Fibroblast of mammary gland (primary cell): ENCODE measurements around the gene QPRT.
"Not testable (repeated sequence)": the region's sequence is repeated elsewhere in the genome, so short reads cannot be mapped to it uniquely, and the experiment has no call there.

ENCODE experiments used
- DNase-seq: peaks from one replicate; pipeline ENCODE4 v3.0.0-alpha.2; 2010; ENCODE audit warnings: low read depth
- H3K4me3 ChIP-seq: 2 replicates; pipeline ENCODE4 v1.5.1; 2011; ENCODE audit warnings: low read depth, mild to moderate bottlenecking, low read length, moderate library complexity; ENCODE audit not compliant: control insufficient read depth
- CTCF ChIP-seq: conservative IDR thresholded peaks from 2 replicates; pipeline ENCODE4 v1.5.1; 2011; ENCODE audit warnings: low read depth, low read length, inconsistent platforms; ENCODE audit not compliant: control insufficient read depth, insufficient read depth

The QPRT gene

GRCh38 chr16:29653471-29653870 is 25.5 kb upstream of the QPRT start:
- DNase-seq: no peak
- no peak for TF ChIP-seq CTCF

GRCh38 chr16:29653890-29654289 is 25.1 kb upstream of the QPRT start:
- not testable (repeated sequence) for H3K4me3 ChIP-seq, DNase-seq

More at GRCh38 chr16:29653471-29653870, 25.5 kb upstream of the QPRT start:
- H3K4me3 ChIP-seq: no peak overlapping the region

GRCh38 chr16:29656688-29657523 is 22.1 kb upstream of the QPRT start:
- TF ChIP-seq CTCF: no peak
- no peak overlapping the region for H3K4me3 ChIP-seq
- no peak for DNase-seq

- no peak overlapping the region for H3K4me3 ChIP-seq
- no peak for DNase-seq
- TF ChIP-seq CTCF: no peak
Measured at GRCh38 chr16:29658705-29659104, 20.3 kb upstream of the QPRT start.

- no peak for DNase-seq
- TF ChIP-seq CTCF: no peak
- H3K4me3 ChIP-seq: no peak overlapping the region
Measured at GRCh38 chr16:29662000-29662728, 16.8 kb upstream of the QPRT start.

GRCh38 chr16:29662729-29663015 is 16.3 kb upstream of the QPRT start:
- TF ChIP-seq CTCF: no peak
- no peak for DNase-seq
- no peak overlapping the region for H3K4me3 ChIP-seq

- no peak within 1 kb of the TSS for H3K4me3 ChIP-seq
- TF ChIP-seq CTCF: no peak
- no peak for DNase-seq
Measured at GRCh38 chr16:29663016-29663806, 15.8 kb upstream of the QPRT start, which contains the start of gene SPN. Gene SPN (plus strand): TSS chr16:29663247. CDS start chr16:29663729, 482 bp downstream.
